ENCODE data around the gene TLR10. TPM values are rescaled to one million over a fixed set of nuclear protein-coding genes. Genes with fewer than 3 reads are reported as not detected.

Gene TLR10
- total and polyA plus RNA-seq, 2 of the 13 experiments (the other 11 are each of a cell fraction or from before 2014, with no cell fraction given), result not detected

DNA sequence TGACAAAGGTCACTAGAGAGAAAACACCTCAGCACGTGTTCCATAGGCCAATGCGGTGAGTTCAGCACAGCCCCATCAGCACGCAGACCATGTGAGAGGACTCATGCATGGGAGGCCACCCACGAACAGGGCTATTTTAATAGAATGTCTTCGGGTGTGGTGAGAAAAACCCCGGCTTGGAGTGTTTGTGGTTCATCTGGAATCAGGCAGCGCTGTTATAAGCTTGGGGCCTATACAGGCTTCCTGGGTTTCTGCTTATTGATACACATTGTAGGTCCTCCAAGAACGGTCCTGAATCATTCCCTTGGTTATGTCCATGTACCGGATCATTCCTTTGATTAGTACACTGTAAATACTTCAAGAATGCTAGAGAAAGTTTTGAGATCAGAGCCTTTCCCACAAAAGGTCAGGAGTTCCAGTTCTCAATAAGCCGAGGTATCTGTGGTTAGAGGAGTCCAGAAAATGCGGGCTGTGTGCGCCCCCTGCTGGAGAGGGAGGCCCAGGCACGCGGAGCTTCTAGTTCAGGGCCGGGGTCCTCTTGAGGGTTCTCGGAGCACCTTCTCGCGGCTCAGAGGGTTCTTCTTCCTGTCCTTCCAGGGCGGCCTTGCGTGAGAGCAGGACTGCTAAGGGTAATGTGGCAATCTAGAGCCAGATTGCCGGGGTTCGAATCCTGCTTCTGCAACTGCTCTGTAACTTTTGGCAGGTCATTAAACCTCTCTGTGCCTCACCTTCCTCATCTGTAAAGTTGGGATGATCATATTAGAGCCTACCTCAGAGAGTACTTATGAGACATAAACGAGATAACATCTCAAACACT lies 51.8 kb downstream of the TLR10 start (continued):
- TF ChIP-seq, protein P1, sequence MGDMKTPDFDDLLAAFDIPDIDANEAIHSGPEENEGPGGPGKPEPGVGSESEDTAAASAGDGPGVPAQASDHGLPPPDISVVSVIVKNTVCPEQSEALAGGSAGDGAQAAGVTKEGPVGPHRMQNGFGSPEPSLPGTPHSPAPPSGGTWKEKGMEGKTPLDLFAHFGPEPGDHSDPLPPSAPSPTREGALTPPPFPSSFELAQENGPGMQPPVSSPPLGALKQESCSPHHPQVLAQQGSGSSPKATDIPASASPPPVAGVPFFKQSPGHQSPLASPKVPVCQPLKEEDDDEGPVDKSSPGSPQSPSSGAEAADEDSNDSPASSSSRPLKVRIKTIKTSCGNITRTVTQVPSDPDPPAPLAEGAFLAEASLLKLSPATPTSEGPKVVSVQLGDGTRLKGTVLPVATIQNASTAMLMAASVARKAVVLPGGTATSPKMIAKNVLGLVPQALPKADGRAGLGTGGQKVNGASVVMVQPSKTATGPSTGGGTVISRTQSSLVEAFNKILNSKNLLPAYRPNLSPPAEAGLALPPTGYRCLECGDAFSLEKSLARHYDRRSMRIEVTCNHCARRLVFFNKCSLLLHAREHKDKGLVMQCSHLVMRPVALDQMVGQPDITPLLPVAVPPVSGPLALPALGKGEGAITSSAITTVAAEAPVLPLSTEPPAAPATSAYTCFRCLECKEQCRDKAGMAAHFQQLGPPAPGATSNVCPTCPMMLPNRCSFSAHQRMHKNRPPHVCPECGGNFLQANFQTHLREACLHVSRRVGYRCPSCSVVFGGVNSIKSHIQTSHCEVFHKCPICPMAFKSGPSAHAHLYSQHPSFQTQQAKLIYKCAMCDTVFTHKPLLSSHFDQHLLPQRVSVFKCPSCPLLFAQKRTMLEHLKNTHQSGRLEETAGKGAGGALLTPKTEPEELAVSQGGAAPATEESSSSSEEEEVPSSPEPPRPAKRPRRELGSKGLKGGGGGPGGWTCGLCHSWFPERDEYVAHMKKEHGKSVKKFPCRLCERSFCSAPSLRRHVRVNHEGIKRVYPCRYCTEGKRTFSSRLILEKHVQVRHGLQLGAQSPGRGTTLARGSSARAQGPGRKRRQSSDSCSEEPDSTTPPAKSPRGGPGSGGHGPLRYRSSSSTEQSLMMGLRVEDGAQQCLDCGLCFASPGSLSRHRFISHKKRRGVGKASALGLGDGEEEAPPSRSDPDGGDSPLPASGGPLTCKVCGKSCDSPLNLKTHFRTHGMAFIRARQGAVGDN (CRISPR knock-in tag; IDR thresholded peaks at IDR 0.05), result peak; percentile 75
- TF ChIP-seq REPIN1 (CRISPR knock-in tag; IDR thresholded peaks at IDR 0.05; ENCODE audit: borderline replicate concordance, low read depth) (no peak), ZBTB7B (CRISPR knock-in tag; IDR thresholded peaks at IDR 0.05) (peak; percentile 63; the same call in 1 of the 2 replicates), NKX3-1 (CRISPR knock-in tag; IDR thresholded peaks at IDR 0.05) (no peak), ZNF614 (CRISPR knock-in tag; IDR thresholded peaks at IDR 0.05; ENCODE audit: borderline replicate concordance) (peak; percentile 59; the same call in 1 of the 2 replicates), ZFP41 (CRISPR knock-in tag; IDR thresholded peaks at IDR 0.05; ENCODE audit: borderline replicate concordance) (no peak), KDM2A (CRISPR knock-in tag; IDR thresholded peaks at IDR 0.05; ENCODE audit: borderline replicate concordance, low read depth) (peak; percentile 76), ZNF589 (CRISPR knock-in tag; conservative IDR thresholded peaks at IDR 0.05) (no peak), ADNP (CRISPR knock-in tag; IDR thresholded peaks at IDR 0.05) (0 out of 2 replicates have a peak, but pooled peaks have one; percentile 43), KMT2B (CRISPR knock-in tag; IDR thresholded peaks at IDR 0.05) (no peak), STAG1 (CRISPR knock-in tag; IDR thresholded peaks at IDR 0.05) (peak; percentile 99), ZNF331 (CRISPR knock-in tag; IDR thresholded peaks at IDR 0.05) (0 out of 2 replicates have a peak, but pooled peaks have one; percentile 14), FOXO1 (CRISPR knock-in tag; IDR thresholded peaks at IDR 0.05) (peak; percentile 25; the same call in 1 of the 2 replicates), ZNF501 (CRISPR knock-in tag; IDR thresholded peaks at IDR 0.05) (peak; percentile 31; the same call in 1 of the 2 replicates), ZNF333 (CRISPR knock-in tag; IDR thresholded peaks at IDR 0.05; ENCODE audit: borderline replicate concordance) (no peak)
- TF ChIP-seq, protein P2, sequence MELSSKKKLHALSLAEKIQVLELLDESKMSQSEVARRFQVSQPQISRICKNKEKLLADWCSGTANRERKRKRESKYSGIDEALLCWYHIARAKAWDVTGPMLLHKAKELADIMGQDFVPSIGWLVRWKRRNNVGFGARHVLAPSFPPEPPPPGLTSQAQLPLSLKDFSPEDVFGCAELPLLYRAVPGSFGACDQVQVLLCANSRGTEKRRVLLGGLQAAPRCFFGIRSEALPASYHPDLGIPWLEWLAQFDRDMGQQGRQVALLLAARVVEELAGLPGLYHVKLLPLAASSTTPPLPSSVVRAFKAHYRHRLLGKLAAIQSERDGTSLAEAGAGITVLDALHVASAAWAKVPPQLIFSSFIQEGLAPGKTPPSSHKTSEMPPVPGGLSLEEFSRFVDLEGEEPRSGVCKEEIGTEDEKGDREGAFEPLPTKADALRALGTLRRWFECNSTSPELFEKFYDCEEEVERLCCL (CRISPR knock-in tag; IDR thresholded peaks at IDR 0.05; ENCODE audit: borderline replicate concordance), result no peak
- TF ChIP-seq, protein P3, sequence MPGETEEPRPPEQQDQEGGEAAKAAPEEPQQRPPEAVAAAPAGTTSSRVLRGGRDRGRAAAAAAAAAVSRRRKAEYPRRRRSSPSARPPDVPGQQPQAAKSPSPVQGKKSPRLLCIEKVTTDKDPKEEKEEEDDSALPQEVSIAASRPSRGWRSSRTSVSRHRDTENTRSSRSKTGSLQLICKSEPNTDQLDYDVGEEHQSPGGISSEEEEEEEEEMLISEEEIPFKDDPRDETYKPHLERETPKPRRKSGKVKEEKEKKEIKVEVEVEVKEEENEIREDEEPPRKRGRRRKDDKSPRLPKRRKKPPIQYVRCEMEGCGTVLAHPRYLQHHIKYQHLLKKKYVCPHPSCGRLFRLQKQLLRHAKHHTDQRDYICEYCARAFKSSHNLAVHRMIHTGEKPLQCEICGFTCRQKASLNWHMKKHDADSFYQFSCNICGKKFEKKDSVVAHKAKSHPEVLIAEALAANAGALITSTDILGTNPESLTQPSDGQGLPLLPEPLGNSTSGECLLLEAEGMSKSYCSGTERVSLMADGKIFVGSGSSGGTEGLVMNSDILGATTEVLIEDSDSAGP (CRISPR knock-in tag; IDR thresholded peaks at IDR 0.05; ENCODE audit: borderline replicate concordance), result peak; percentile 45; the same call in 1 of the 2 replicates
- TF ChIP-seq, protein P4, sequence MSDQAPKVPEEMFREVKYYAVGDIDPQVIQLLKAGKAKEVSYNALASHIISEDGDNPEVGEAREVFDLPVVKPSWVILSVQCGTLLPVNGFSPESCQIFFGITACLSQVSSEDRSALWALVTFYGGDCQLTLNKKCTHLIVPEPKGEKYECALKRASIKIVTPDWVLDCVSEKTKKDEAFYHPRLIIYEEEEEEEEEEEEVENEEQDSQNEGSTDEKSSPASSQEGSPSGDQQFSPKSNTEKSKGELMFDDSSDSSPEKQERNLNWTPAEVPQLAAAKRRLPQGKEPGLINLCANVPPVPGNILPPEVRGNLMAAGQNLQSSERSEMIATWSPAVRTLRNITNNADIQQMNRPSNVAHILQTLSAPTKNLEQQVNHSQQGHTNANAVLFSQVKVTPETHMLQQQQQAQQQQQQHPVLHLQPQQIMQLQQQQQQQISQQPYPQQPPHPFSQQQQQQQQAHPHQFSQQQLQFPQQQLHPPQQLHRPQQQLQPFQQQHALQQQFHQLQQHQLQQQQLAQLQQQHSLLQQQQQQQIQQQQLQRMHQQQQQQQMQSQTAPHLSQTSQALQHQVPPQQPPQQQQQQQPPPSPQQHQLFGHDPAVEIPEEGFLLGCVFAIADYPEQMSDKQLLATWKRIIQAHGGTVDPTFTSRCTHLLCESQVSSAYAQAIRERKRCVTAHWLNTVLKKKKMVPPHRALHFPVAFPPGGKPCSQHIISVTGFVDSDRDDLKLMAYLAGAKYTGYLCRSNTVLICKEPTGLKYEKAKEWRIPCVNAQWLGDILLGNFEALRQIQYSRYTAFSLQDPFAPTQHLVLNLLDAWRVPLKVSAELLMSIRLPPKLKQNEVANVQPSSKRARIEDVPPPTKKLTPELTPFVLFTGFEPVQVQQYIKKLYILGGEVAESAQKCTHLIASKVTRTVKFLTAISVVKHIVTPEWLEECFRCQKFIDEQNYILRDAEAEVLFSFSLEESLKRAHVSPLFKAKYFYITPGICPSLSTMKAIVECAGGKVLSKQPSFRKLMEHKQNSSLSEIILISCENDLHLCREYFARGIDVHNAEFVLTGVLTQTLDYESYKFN (CRISPR knock-in tag; conservative IDR thresholded peaks at IDR 0.05), result peak; percentile 31; the same call in 1 of the 2 replicates
